ENCODE measurements around the gene NCAPG2. TPM values are rescaled to one million over a fixed set of nuclear protein-coding genes. Genes with fewer than 3 reads are reported as not detected.
"Not testable (repeated sequence)": the region's sequence is repeated elsewhere in the genome, so short reads cannot be mapped to it uniquely, and the experiment has no call there.

NCAPG2 gene
- total RNA-seq, 1 donor from 2014 or later: 7.5 TPM

GRCh38 chr7:158631574-158632195 lies 72.9 kb downstream of the NCAPG2 start:
- no peak for DNase-seq (ENCODE audit: low spot score)

DNA sequence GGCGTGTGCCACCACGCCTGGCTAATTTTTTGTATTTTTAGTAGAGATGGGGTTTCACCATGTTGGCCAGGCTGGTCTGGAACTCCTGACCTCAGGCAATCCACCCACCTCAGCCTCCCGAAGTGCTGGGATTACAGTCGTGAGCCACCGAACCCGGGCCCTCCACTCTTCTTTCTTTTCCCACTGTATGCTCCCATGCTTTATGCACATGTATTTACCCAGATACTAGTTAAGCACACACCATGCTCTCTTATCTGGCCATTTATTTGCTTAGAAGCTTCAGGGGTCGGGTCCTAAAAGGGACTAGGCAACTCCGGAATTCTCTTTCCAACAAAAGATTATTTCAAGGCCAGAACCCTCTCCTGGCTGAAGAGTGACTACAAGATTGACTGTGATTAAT lies 78.3 kb downstream of the NCAPG2 start:
- DNase-seq (ENCODE audit: low spot score): not testable (repeated sequence)

GRCh38 chr7:158623241-158623640 lies 81.4 kb downstream of the NCAPG2 start:
- DNase-seq (ENCODE audit: low spot score): no peak

GRCh38 chr7:158620839-158621441 lies 83.7 kb downstream of the NCAPG2 start:
- DNase-seq (ENCODE audit: low spot score): no peak

GRCh38 chr7:158620418-158620817 lies 84.2 kb downstream of the NCAPG2 start:
- DNase-seq (ENCODE audit: low spot score): no peak

GRCh38 chr7:158618745-158619140 lies 85.9 kb downstream of the NCAPG2 start:
- DNase-seq (ENCODE audit: low spot score): no peak

- no peak for DNase-seq (ENCODE audit: low spot score)
Measured at GRCh38 chr7:158617737-158618128, 86.9 kb downstream of the NCAPG2 start.

DNA sequence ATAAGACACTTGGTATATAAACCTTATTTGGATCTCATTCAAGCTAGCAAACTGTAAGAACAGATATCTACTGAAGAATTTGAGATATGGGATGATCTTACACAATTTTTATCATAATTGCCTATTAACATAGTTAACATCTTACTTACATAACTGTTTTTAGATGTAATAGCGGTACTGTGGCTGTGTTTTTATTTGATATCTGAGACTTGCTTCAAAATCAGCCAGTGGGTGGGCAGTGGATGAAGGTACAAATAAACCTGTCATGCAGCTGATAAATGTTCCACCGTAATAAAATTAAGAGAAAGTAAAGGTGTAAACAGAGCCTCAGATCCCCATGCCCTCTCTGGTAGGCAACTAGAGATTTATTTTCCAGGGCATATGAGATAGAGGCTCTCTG lies 88.6 kb downstream of the NCAPG2 start:
- DNase-seq (ENCODE audit: low spot score): no peak

DNA sequence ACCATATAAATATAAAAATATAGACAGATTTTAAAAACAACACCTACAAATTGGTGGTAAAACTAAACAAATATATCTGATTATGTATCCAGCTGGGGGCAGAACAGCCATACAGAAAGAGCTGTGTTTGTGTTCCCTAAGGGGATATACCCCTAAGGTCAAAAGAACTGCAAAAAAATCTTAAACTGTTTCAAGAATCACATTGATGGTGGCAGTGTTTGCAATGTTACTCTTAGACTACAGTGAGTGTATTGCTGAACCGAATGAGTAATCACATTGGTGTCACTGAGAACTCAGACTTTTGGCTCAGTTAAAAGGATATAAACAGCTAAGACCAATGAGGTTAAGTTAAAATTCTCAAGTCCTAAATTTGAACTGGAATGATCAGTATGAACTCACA lies 89.9 kb downstream of the NCAPG2 start:
- no peak for DNase-seq (ENCODE audit: low spot score)

DNA sequence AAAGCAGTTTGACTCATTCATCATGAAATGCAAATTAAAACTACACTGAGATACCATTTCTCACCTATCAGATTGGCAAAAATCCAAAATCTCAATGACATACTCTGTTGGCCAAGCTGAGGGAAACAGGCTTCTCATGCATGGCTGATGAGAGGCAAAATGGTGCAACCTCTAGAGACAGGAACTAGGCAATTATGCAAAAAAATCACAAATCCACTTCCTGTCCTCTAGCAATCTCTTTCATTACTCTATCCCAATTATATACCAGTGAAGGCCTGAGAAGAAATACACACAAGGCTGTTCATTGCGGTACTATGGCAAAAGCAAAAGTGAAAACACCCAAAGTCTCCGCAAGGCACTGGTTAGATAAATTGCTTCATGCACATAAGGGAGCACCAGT lies 91.1 kb downstream of the NCAPG2 start:
- DNase-seq (ENCODE audit: low spot score): no peak

DNA sequence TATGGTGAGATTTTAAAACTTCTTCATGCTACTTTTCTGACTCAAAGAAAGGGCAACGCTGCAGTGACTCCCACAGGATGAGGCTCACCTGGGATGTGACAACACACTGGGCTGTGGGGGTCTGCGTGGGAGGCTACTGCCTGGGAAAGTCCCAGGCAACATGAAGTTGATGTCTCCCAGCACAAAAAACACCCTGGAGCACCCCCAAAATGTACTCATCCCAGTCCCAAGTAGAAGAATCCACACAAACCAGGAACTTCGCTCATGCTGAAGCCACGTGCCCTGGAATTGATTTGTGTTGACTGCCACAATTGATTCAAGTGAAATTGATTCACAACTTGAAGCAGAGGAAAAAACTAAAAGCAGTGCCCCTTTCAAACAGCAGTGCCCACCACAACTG lies 92.1 kb downstream of the NCAPG2 start:
- DNase-seq (ENCODE audit: low spot score): no peak

- DNase-seq (ENCODE audit: low spot score): no peak
Measured at GRCh38 chr7:158611541-158611940, 93.1 kb downstream of the NCAPG2 start.

- DNase-seq (ENCODE audit: low spot score): no peak
Measured at GRCh38 chr7:158609313-158609974, 95.2 kb downstream of the NCAPG2 start.

DNA sequence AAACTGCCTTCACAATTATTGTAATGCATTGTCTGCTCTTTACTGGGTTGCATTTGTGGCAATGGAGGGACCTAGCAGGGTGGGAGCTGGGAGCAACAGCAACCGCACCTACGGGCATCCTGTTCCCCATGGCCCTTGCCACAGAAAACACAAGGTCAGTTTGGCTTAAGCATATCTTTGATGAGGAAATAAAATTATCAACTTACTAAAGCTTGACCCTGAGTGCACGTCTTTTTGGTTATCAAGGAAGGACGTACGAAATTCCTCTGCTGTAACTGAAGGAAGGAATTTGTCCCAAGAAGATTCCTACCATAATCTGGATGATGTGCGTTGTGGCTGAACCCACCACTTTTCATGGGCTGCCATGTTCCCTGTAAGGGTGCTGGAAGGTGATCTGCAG lies 97.0 kb downstream of the NCAPG2 start:
- no peak for DNase-seq (ENCODE audit: low spot score)

- no peak for DNase-seq (ENCODE audit: low spot score)
Measured at GRCh38 chr7:158606671-158607424, 97.8 kb downstream of the NCAPG2 start.

GRCh38 chr7:158606129-158606528 lies 98.5 kb downstream of the NCAPG2 start:
- no peak for DNase-seq (ENCODE audit: low spot score)

DNA sequence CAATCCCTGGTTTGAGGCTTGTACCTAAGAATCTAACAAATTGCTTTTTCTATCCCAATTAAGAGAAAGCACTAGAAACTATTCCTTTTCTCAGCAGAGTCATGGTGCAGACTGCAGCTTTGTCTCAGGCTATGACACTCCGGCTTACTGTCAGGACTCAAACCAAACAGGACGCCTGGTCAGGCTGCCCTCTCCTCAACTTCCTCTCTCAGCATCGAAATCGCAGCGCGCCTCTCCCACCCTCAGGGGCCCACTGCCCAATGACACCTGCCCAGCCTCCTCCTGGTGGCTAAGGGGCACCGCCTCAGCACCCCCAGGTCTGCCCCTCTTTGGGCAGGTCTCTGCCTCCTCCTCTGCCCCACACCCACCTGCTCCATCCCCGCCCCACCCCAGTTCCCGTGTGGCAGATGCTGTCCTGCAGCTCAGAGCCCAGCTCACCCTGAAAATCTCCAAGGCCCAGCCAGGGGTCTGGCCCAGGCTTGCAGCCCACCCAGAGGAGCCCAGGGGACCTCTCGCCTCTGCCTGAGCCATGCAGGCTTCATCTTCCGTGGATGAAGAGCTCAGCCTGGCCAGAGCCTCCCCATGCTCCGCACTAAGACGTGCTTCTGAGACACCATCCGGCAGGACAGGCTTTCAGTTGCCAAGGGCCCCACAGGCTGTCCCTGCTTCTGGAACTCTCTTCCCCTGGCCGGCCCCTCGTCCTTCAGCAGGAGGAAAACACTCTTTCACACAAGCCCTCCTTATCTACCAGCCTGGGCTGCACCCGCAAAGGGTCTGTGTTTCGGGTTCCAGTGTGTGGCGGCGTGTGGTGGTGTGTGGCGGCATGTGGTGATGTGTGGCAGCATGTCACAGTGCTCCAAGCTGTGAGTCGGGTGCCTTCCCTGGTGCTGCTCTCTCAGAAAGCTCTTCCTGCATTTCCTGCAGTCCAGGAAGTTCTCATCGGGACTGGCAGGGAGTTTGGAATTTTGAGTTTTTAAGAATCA lies 100.5 kb downstream of the NCAPG2 start:
- DNase-seq (ENCODE audit: low spot score): no peak

DNA sequence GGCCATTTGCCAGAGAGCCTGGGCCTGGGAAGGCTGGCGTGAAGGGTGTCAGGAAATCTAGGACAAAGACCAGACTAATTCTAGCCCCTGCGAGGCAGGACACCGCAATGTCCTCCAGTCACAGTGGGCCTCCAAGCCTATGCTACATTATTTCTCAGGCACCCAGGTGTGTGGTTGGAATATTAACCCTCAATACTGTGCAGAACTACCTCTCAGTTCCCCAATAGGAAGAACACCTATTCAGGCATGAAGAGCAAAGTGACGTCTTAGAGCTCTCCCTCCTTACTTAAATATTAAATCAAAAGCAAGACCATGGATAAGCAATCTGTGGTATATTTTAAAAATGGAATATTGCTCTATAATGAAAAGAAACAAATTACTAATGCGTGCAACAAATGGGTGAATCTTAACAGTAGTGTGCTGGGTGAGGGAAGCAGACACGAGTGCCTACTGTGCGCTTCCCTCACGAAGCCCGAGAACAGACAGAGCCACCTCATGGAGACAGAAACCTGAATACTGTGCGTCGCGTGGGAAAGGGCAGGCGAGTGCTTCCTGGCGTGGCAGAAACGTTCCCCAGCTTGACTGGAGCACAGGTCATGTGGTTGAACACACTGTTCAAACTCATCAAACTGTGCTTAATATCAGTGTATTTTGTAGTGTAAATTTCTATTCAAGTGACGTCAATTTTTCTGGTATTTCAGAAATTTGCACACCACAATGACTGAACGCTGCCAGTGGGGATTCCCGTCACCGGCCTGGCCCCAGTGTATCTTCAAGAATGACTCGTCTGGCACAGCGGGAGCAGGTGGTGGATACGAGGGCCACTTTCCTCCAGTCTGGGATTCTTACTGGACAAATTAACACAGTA lies 101.5 kb downstream of the NCAPG2 start:
- no peak for DNase-seq (ENCODE audit: low spot score)

GRCh38 chr7:158602041-158602440 lies 102.6 kb downstream of the NCAPG2 start:
- DNase-seq (ENCODE audit: low spot score): no peak

GRCh38 chr7:158601090-158601489 lies 103.5 kb downstream of the NCAPG2 start:
- no peak for DNase-seq (ENCODE audit: low spot score)

All from mucosa of gallbladder (tissue), 1 donor.